Measurements from ENCODE around the gene TSC22D3.

The TSC22D3 gene

DNA sequence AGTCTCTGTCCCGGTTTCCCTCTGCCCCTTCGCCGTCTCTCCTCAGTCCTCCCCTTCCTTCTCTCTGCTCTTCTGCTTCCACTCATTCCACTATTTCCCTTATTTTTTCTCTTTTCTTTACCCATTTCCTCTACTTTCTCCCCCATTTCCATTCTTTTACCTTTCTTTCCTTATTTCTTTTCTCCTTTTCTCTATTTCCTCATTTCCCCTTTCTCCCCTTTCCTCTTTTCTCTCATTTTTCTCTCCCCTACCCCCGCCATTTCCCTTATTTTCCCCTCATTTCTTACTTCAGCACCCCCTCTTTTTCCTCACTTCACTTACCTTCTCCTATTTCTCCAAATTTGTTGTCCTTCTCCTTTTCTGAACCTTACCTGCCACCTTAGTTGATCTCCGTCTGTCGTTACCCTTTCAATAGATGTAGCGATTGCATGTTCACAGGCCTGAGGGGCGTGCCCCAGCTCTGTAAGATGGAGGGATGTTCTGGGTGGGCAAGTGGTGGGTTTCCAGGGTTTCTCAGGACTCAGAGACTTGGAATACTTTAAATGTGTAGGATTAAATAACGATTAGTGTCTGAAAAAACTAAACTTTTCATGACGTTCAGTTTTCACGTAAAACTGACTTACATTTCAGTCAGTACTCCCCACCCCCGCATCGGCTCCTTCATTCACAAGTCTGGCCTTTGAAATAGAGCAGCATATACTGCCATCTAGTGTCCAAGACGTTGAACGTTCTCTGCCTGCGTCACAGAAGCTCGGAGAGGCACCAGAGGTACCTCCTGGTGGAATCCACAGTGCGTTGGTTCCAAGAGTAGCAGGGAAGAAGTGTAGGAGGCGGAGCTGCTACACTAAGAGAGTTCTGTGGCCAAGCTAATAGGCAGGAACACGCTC is 1.3 kb upstream of the TSC22D3 start:
- H3K9me3 ChIP-seq (ENCODE audit: control insufficient read depth in 2 of 2, low read length in 2 of 2): no peaks in the 10 kb centered on the region
- H3K27me3 ChIP-seq (ENCODE audit: control insufficient read depth in 1 of 2, insufficient read depth in 2 of 2, low read length in 2 of 2): peaks cover 0 to 12% of the 10 kb centered on the region in 2 donors
- peaks cover 16% of the 10 kb centered on the region for H3K4me1 ChIP-seq (ENCODE audit: control insufficient read depth, insufficient read depth, low read length)
- peak overlapping the region; percentile 41 to 58 for H3K9ac ChIP-seq (ENCODE audit: low read length in 2 of 2)
- no peaks in the 10 kb centered on the region for H3K36me3 ChIP-seq (ENCODE audit: control insufficient read depth in 2 of 2, insufficient read depth in 2 of 2, low read length in 2 of 2)
- peak overlapping the region; percentile 70 to 78 for H3K4me3 ChIP-seq (ENCODE audit: low read length in 2 of 2)
- peak overlapping the region; percentile 76 for H3K27ac ChIP-seq (ENCODE audit: low read length)

DNA sequence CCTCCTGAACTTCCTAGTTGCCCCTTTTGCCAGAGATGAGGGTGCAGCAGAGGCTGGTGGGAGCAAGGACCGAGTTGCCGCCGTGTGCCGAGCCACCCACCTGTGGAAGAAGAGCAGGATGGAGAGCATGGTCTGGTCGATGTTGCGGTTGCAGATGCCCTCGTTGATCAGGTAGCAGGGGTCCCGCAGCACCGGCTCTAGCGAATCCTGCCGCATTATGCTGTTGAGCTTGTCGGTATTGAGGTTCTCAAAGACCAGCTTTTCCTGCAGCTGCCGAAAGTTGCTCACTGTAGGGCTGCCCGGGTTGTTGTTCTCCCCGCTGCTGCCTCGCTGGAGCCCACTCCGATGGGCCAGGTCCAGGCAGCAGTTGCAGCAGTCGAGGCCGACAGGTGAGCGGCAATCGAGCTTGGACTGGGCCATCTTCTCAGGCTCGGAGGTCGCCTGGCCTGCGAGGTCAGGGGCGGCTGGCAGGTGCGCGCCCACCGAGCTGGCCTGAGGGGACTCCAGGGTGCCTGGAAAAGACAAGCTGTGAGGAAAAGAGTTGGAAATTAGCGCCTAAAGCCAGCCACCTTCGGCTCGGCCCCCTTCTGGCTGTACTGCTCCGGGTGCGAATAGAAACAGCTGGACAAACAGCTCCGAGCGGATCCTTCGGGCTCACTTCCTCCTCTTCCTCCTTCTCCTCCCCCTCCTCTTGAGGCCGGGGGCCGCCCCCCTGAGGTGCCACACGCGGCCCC is 420 bp downstream of the TSC22D3 start:
- H3K4me3 ChIP-seq (ENCODE audit: low read length in 2 of 2): peak overlapping the region; percentile 70 to 78
- peaks cover 16% of the 10 kb centered on the region for H3K4me1 ChIP-seq (ENCODE audit: control insufficient read depth, insufficient read depth, low read length)
- H3K9ac ChIP-seq (ENCODE audit: low read length in 2 of 2): peak overlapping the region; percentile 53 to 62
- no peaks in the 10 kb centered on the region for H3K9me3 ChIP-seq (ENCODE audit: control insufficient read depth in 2 of 2, low read length in 2 of 2)
- H3K27ac ChIP-seq (ENCODE audit: low read length): peak overlapping the region; percentile 76
- peaks cover 0 to 12% of the 10 kb centered on the region in 2 donors for H3K27me3 ChIP-seq (ENCODE audit: control insufficient read depth in 1 of 2, insufficient read depth in 2 of 2, low read length in 2 of 2)
- H3K36me3 ChIP-seq (ENCODE audit: control insufficient read depth in 2 of 2, insufficient read depth in 2 of 2, low read length in 2 of 2): no peaks in the 10 kb centered on the region

DNA sequence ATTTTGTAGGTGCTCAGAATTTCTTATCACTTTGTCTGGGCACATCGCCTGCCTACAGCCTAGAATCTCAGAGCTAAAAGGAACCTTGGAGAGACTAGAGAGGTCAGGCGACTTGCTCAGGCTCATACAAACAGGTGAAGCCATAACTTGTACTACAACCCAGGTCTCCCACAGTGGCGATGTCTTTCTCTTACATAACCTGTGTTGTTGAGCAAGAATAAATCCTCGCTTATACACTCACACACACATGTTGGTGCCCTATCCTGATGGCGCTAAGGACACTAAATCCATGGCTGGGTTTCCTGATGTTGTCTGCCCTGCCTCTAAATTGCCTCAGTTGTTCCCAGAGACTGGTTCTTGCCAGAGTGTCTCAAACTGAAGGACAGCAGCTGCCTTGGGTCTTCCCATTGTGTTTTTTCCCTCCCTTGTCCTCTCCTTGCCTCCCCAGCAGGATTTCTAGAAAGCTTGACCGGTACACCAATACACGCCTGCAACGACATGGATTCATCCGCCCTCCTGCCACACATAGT is 1.6 kb downstream of the TSC22D3 start:
- Histone ChIP-seq H3K9ac (ENCODE audit: low read length in 2 of 2) (peak overlapping the region; percentile 21 to 27), H3K27me3 (ENCODE audit: control insufficient read depth in 1 of 2, insufficient read depth in 2 of 2, low read length in 2 of 2) (peaks cover 0 to 12% of the 10 kb centered on the region in 2 donors), H3K9me3 (ENCODE audit: control insufficient read depth in 2 of 2, low read length in 2 of 2) (no peaks in the 10 kb centered on the region), H3K4me1 (ENCODE audit: control insufficient read depth, insufficient read depth, low read length) (peaks cover 16% of the 10 kb centered on the region), H3K36me3 (ENCODE audit: control insufficient read depth in 2 of 2, insufficient read depth in 2 of 2, low read length in 2 of 2) (no peaks in the 10 kb centered on the region), H3K4me3 (ENCODE audit: low read length in 2 of 2) (peak overlapping the region; percentile 40 to 78), H3K27ac (ENCODE audit: low read length) (peak overlapping the region; percentile 31)

DNA sequence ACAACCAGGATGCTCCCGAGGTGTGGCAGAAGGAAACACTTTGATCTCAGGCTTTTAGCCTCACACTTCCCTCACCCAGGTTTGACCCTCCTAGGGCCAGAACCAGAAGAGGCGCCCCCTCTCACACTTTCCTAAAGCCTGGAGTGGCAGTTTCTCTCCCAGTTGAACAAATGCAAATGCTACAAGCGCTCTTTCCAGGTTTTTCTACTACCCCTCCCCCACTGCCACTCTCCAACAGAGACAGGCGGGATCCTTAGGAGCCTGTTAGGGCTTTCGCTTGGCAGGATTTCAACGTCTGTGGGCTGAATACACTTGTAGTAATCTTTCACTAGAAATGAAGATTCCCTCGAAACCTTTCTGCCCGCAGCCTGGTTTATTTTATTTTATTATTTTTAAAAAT is 2.4 kb downstream of the TSC22D3 start:
- peaks cover 0 to 18% of the 10 kb centered on the region in 2 donors for H3K27me3 ChIP-seq (ENCODE audit: control insufficient read depth in 1 of 2, insufficient read depth in 2 of 2, low read length in 2 of 2)
- H3K36me3 ChIP-seq (ENCODE audit: control insufficient read depth in 2 of 2, insufficient read depth in 2 of 2, low read length in 2 of 2): no peaks in the 10 kb centered on the region
- no peak overlapping the region for H3K4me3 ChIP-seq (ENCODE audit: low read length in 2 of 2)
- no peaks in the 10 kb centered on the region for H3K9me3 ChIP-seq (ENCODE audit: control insufficient read depth in 2 of 2, low read length in 2 of 2)
- no peak overlapping the region for H3K9ac ChIP-seq (ENCODE audit: low read length in 2 of 2)
- H3K27ac ChIP-seq (ENCODE audit: low read length): peak overlapping the region; percentile 31
- peaks cover 16% of the 10 kb centered on the region for H3K4me1 ChIP-seq (ENCODE audit: control insufficient read depth, insufficient read depth, low read length)

DNA sequence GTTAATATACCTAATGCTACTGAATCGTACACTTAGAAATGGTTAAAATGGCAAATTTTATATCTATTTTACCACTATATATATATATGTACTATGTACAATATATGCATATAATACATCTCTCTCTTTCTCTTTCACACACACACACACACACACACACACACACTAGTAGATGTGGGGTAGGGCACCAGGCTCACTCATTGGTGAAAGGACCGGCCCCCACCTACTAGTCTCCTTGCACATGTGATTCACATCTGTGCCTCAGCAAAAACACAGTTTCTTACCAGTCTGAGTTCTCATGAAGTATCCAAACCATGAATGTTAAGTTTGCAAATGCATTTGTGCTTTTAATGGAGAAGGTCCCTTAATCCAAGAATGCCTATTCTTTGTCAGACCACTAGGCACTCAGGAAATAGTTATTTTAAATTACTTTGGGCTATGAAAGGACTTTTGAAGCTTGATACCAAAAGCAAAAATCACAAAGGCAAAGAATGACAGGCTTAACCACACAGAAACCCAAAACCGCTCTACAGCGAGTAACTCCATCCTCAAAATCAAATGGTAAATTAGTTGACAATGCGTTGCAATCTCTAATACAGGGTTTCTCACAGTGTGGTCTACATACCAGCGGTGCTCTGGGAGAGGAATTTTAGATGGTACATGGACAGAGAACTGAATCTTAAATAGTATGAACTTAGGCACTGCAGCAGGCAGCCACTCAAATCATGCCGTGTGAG is 5.8 kb downstream of the TSC22D3 start:
- Histone ChIP-seq H3K4me1 (ENCODE audit: control insufficient read depth, insufficient read depth, low read length) (peaks cover 18% of the 10 kb centered on the region), H3K9me3 (ENCODE audit: control insufficient read depth in 2 of 2, low read length in 2 of 2) (no peaks in the 10 kb centered on the region), H3K36me3 (ENCODE audit: control insufficient read depth in 2 of 2, insufficient read depth in 2 of 2, low read length in 2 of 2) (no peaks in the 10 kb centered on the region), H3K27me3 (ENCODE audit: control insufficient read depth in 1 of 2, insufficient read depth in 2 of 2, low read length in 2 of 2) (peaks cover 0 to 22% of the 10 kb centered on the region in 2 donors), H3K9ac (ENCODE audit: low read length in 2 of 2) (no peak overlapping the region), H3K27ac (ENCODE audit: low read length) (no peak overlapping the region), H3K4me3 (ENCODE audit: low read length in 2 of 2) (no peak overlapping the region)

DNA sequence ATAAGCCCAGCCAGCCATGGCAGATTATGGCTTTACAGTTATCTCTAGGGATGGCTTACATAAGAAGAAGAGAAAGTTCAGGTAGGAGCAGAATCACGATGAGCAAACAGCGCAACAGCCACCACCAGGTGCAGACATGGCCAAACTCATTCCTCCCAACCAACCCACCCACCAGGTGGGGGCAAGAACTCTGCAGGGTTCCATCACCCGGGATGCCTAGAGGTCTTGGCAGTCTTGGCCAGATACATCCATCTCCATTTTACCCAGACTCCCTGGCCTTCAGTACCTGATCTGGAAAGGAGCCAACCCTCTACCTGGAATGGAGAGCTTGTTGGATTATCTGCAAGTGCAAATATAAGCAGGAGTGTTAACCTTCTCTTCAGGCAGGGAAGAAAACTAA is 7.5 kb downstream of the TSC22D3 start:
- Histone ChIP-seq H3K27ac (ENCODE audit: low read length) (no peak overlapping the region), H3K9ac (ENCODE audit: low read length in 2 of 2) (no peak overlapping the region), H3K9me3 (ENCODE audit: control insufficient read depth in 2 of 2, low read length in 2 of 2) (no peaks in the 10 kb centered on the region), H3K4me1 (ENCODE audit: control insufficient read depth, insufficient read depth, low read length) (peaks cover 14% of the 10 kb centered on the region), H3K27me3 (ENCODE audit: control insufficient read depth in 1 of 2, insufficient read depth in 2 of 2, low read length in 2 of 2) (peaks cover 0 to 23% of the 10 kb centered on the region in 2 donors), H3K4me3 (ENCODE audit: low read length in 2 of 2) (no peak overlapping the region), H3K36me3 (ENCODE audit: control insufficient read depth in 2 of 2, insufficient read depth in 2 of 2, low read length in 2 of 2) (no peaks in the 10 kb centered on the region)

DNA sequence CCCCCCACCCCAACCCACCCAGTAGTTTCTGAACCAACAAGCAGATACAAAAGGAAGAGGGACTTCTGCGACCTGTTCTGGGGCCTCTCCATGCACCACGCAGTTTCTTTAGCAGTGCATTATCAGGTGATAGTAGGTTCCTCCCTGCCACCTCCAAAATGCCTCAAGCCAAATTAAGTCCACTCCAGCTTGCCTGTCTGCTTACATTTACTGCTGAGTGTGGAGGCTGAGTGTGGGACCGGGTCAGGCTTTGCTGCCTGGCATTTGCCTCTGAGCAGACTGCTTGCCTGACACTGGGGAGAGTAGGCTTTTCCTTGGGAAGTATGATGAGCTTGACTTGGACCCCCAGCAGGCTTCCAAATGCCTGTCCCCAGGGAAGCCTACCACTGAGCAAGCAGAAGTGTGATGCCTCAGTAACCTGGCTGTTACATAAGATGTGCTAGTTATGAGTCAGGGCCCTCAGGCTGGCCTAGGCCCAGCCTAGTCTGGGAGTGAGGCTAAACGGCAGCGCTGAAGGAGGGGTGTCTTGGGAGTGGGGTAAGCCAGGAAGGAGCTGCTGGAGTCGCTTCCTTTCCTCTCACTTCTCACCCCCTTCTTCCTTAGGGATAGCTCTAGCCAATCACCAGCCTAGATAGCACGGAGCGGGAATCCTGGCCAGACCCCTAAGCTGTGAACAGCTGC is 9.0 kb downstream of the TSC22D3 start:
- Histone ChIP-seq H3K9me3 (ENCODE audit: control insufficient read depth in 2 of 2, low read length in 2 of 2) (no peaks in the 10 kb centered on the region), H3K27ac (ENCODE audit: low read length) (peak overlapping the region; percentile 24), H3K9ac (ENCODE audit: low read length in 2 of 2) (no peak overlapping the region), H3K36me3 (ENCODE audit: control insufficient read depth in 2 of 2, insufficient read depth in 2 of 2, low read length in 2 of 2) (no peaks in the 10 kb centered on the region), H3K27me3 (ENCODE audit: control insufficient read depth in 1 of 2, insufficient read depth in 2 of 2, low read length in 2 of 2) (peaks cover 0 to 23% of the 10 kb centered on the region in 2 donors), H3K4me3 (ENCODE audit: low read length in 2 of 2) (no peak overlapping the region), H3K4me1 (ENCODE audit: control insufficient read depth, insufficient read depth, low read length) (peaks cover 16% of the 10 kb centered on the region)

DNA sequence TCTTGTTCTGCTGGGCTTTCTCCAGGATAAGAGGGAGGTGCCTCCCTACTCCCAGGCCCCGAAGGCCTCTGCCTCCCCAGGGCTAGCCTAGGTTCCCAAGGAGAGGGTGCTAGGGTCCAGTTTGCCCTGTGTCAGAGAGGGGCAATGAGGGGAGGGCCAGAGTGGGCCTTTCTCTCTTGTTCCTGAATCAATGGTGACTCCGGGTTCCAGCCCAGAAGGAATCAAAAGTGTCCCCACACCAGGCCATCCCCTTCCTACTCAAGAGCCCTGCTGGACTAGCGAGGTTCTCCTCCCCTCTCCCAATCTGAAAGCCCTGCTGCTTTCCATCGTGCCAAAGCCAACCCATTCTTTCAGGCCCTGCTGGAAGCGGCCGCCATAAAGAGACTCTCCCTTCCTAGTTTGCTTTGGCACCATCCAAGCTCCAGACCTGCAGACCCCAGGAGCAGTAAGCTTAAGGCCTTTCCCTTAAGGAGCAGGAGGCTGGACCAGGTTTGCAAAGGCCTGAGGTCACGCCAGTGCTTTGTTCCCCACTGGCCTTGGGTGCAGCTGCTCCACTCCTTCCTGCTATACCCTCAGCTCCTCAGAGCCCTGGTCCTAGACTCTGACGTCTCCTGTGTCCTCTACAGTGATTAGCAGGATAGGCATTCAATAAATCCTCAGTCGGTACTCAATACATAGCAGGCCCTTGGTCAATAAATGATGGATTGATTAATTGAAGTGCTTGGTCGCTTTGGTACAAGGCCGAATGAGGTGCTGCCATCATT is 10.6 kb downstream of the TSC22D3 start:
- no peak overlapping the region for H3K27ac ChIP-seq (ENCODE audit: low read length)
- no peak overlapping the region for H3K4me3 ChIP-seq (ENCODE audit: low read length in 2 of 2)
- peaks cover 0 to 23% of the 10 kb centered on the region in 2 donors for H3K27me3 ChIP-seq (ENCODE audit: control insufficient read depth in 1 of 2, insufficient read depth in 2 of 2, low read length in 2 of 2)
- peaks cover 17% of the 10 kb centered on the region for H3K4me1 ChIP-seq (ENCODE audit: control insufficient read depth, insufficient read depth, low read length)
- no peak overlapping the region for H3K9ac ChIP-seq (ENCODE audit: low read length in 2 of 2)
- H3K36me3 ChIP-seq (ENCODE audit: control insufficient read depth in 2 of 2, insufficient read depth in 2 of 2, low read length in 2 of 2): no peaks in the 10 kb centered on the region
- H3K9me3 ChIP-seq (ENCODE audit: control insufficient read depth in 2 of 2, low read length in 2 of 2): no peaks in the 10 kb centered on the region

DNA sequence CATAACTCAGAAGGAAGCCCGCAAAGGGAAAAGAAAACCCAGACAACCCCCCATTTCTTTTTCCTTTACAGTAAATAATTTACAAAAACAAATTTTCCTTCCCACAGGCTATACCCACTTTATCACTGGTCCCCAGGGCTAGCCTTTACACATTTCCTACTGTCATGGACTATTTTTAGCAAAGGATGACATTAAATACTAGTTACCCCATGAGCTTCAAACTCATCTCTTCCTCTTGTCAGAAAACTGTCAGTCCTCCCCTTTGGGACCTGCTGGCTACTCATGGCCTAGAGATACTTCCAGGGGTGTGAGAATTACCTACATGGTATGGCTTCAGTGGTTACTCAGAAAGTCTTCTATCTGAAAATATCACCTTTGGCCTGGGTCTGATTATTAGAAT is 11.9 kb downstream of the TSC22D3 start:
- Histone ChIP-seq H3K4me1 (ENCODE audit: control insufficient read depth, insufficient read depth, low read length) (peaks cover 17% of the 10 kb centered on the region), H3K4me3 (ENCODE audit: low read length in 2 of 2) (no peak overlapping the region), H3K9ac (ENCODE audit: low read length in 2 of 2) (no peak overlapping the region), H3K36me3 (ENCODE audit: control insufficient read depth in 2 of 2, insufficient read depth in 2 of 2, low read length in 2 of 2) (no peaks in the 10 kb centered on the region), H3K27ac (ENCODE audit: low read length) (no peak overlapping the region), H3K9me3 (ENCODE audit: control insufficient read depth in 2 of 2, low read length in 2 of 2) (no peaks in the 10 kb centered on the region), H3K27me3 (ENCODE audit: control insufficient read depth in 1 of 2, insufficient read depth in 2 of 2, low read length in 2 of 2) (peaks cover 0 to 21% of the 10 kb centered on the region in 2 donors)
